GM23338 (cell line): ENCODE measurements around the gene C17orf100. TPM values are rescaled to one million over a fixed set of nuclear protein-coding genes. Genes with fewer than 3 reads are reported as not detected.

Source experiments
- ATAC-seq: fragments of 200-7000 bp; cut with Tn5 transposase; 3 replicates; pipeline ENCODE4 v1.9.1; 2020
- DNase-seq: peaks from one replicate; pipeline ENCODE4 v3.0.0-alpha.2; 2015; ENCODE audit warnings: low spot score
- H2AFZ ChIP-seq: fragments of 200-600 bp; sonication (generic); 2 replicates; pipeline ENCODE4 v1.8.0; 2016; ENCODE audit warnings: antibody characterized with exemption, mild to moderate bottlenecking, moderate library complexity
- H3F3A ChIP-seq: fragments of 200-600 bp; sonication (generic); replicated peaks from 2 replicates; pipeline ENCODE4 v1.8.0; 2017; ENCODE audit warnings: antibody characterized with exemption, mixed run types, low read depth
- H3K27ac ChIP-seq: fragments of 200-600 bp; sonication (generic); 2 replicates; pipeline ENCODE4 v1.6.1; 2016; ENCODE audit warnings: low read depth
- H3K27me3 ChIP-seq: fragments of 200-600 bp; sonication (generic); 2 replicates; pipeline ENCODE4 v1.8.0; 2016; ENCODE audit warnings: mild to moderate bottlenecking, mixed run types, moderate library complexity; ENCODE audit not compliant: insufficient read depth
- H3K36me3 ChIP-seq: fragments of 200-600 bp; sonication (generic); 2 replicates; pipeline ENCODE4 v1.8.0; 2016; ENCODE audit warnings: mild to moderate bottlenecking; ENCODE audit not compliant: insufficient read depth
- H3K4me1 ChIP-seq: fragments of 200-600 bp; sonication (generic); 2 replicates; pipeline ENCODE4 v1.8.0; 2016; ENCODE audit warnings: mild to moderate bottlenecking, moderate library complexity; ENCODE audit not compliant: insufficient read depth
- H3K4me2 ChIP-seq: fragments of 200-600 bp; sonication (generic); 2 replicates; pipeline ENCODE4 v1.7.1; 2017; ENCODE audit warnings: mixed run types
- H3K4me3 ChIP-seq: fragments of 200-600 bp; sonication (generic); 2 replicates; pipeline ENCODE4 v1.6.1; 2016; ENCODE audit warnings: mixed run types
- H3K79me2 ChIP-seq: fragments of 200-600 bp; sonication (generic); replicated peaks from 2 replicates; pipeline ENCODE4 v1.8.0; 2017; ENCODE audit warnings: mild to moderate bottlenecking; ENCODE audit not compliant: insufficient read depth
- H3K9me2 ChIP-seq: fragments of 200-600 bp; sonication (generic); 2 replicates; pipeline ENCODE4 v1.8.0; 2017; ENCODE audit not compliant: insufficient read depth
- H4K20me1 ChIP-seq: fragments of 200-600 bp; sonication (generic); replicated peaks from 2 replicates; pipeline ENCODE4 v1.8.0; 2017; ENCODE audit warnings: mild to moderate bottlenecking; ENCODE audit not compliant: insufficient read depth
- H3K27ac Mint-ChIP-seq: 2 replicates; pipeline ENCODE4 v1.8.0; 2020; ENCODE audit warnings: inconsistent platforms, mild to moderate bottlenecking, moderate library complexity, mixed read lengths
- H3K27me3 Mint-ChIP-seq: 3 replicates; pipeline ENCODE4 v1.8.0; 2022; ENCODE audit warnings: low read depth, mild to moderate bottlenecking, moderate library complexity, mixed read lengths, inconsistent platforms; ENCODE audit not compliant: insufficient read depth, poor library complexity
- H3K36me3 Mint-ChIP-seq: 3 replicates; pipeline ENCODE4 v1.8.0; 2021; ENCODE audit warnings: low read depth, mild to moderate bottlenecking, inconsistent platforms, moderate library complexity, mixed read lengths
- H3K4me1 Mint-ChIP-seq: 3 replicates; pipeline ENCODE4 v1.8.0; 2020; ENCODE audit warnings: mild to moderate bottlenecking, inconsistent platforms, mixed read lengths
- H3K4me3 Mint-ChIP-seq: 3 replicates; pipeline ENCODE4 v1.8.0; 2021; ENCODE audit warnings: moderate library complexity, mild to moderate bottlenecking, inconsistent platforms, mixed read lengths
- H3K9me3 Mint-ChIP-seq: 3 replicates; pipeline ENCODE4 v1.8.0; 2020; ENCODE audit warnings: moderate library complexity, mild to moderate bottlenecking, inconsistent platforms, mixed read lengths
- CREB1 ChIP-seq: fragments of 250-450 bp; sonication (Bioruptor Pico); IDR thresholded peaks from 2 replicates; pipeline ENCODE4 v1.5.0; 2020; ENCODE audit warnings: low read depth, mild to moderate bottlenecking, moderate library complexity
- EZH2 ChIP-seq: fragments of 200-600 bp; sonication (generic); IDR thresholded peaks from one replicate; pipeline ENCODE4 v1.8.0; 2017; ENCODE audit warnings: antibody characterized with exemption, mild to moderate bottlenecking, low read depth; ENCODE audit not compliant: unreplicated experiment
- EZH2phosphoT487 ChIP-seq: fragments of 200-600 bp; sonication (generic); IDR thresholded peaks from one replicate; pipeline ENCODE4 v1.8.1; 2018; ENCODE audit warnings: antibody characterized with exemption; ENCODE audit not compliant: unreplicated experiment
- JUNB ChIP-seq: IDR thresholded peaks from one replicate; pipeline ENCODE4 v1.6.1; 2016; ENCODE audit warnings: antibody characterized with exemption; ENCODE audit not compliant: unreplicated experiment
- NANOG ChIP-seq: IDR thresholded peaks from 2 replicates; pipeline ENCODE4 v1.6.1; 2016; ENCODE audit warnings: antibody characterized with exemption, borderline replicate concordance
- POLR2AphosphoS5 ChIP-seq: IDR thresholded peaks from 2 replicates; pipeline ENCODE4 v1.6.1; 2016; ENCODE audit warnings: antibody characterized with exemption, low read depth
- STAT1 ChIP-seq: IDR thresholded peaks from one replicate; pipeline ENCODE4 v1.6.1; 2016; ENCODE audit warnings: antibody characterized with exemption; ENCODE audit not compliant: unreplicated experiment
- ZNF114 ChIP-seq: fragments of 250-450 bp; sonication (Bioruptor Pico); IDR thresholded peaks from 2 replicates; pipeline ENCODE4 v1.5.0; 2020; ENCODE audit warnings: mild to moderate bottlenecking, moderate library complexity
- ZNF331 ChIP-seq: fragments of 250-450 bp; sonication (Bioruptor Pico); IDR thresholded peaks from 2 replicates; pipeline ENCODE4 v1.5.0; 2020; ENCODE audit warnings: low read depth, mild to moderate bottlenecking, moderate library complexity
- ZNF462 ChIP-seq: fragments of 250-450 bp; sonication (Bioruptor Pico); IDR thresholded peaks from 2 replicates; pipeline ENCODE4 v1.5.0; 2020; ENCODE audit warnings: mild to moderate bottlenecking, moderate library complexity
- polyA plus RNA-seq: library from polyadenylated mRNA; unstranded; fragments of >200 nt; fragmentation: Nextera tagmentation; extraction: Ambion mirVana; gene quantifications from 2 replicates; pipeline ENCODE4 v1.2.1, GENCODE V29; 2016
- total RNA-seq: library from RNA; depleted of rRNA; stranded (reverse); fragments of >200 nt; shearing (Covaris generic); gene quantifications from 2 replicates; pipeline ENCODE4 v1.2.3, GENCODE V29; 2014
- TF ChIP-seq, protein P1 (sequence below), 2 experiments: fragments of 200-600 bp in 1 of 2; sonication (generic) in 1 of 2; conservative IDR thresholded peaks; 2 replicates each; pipeline versions ENCODE4 v1.5.1 to v1.6.1; 2016 to 2017; ENCODE audit warnings: antibody characterized with exemption in 2 of 2, low read depth in 2 of 2, mild to moderate bottlenecking in 2 of 2, moderate library complexity in 1 of 2
- TF ChIP-seq, protein P2 (sequence below): IDR thresholded peaks from 2 replicates; pipeline ENCODE4 v1.6.1; 2016; ENCODE audit warnings: antibody characterized with exemption
- TF ChIP-seq, protein P3 (sequence below): IDR thresholded peaks from one replicate; pipeline ENCODE4 v1.6.1; 2018; ENCODE audit warnings: antibody characterized with exemption; ENCODE audit not compliant: unreplicated experiment

The C17orf100 gene
- total and polyA plus RNA-seq, 2 experiments from 2014 or later, result 2.7 to 3.9 TPM

DNA sequence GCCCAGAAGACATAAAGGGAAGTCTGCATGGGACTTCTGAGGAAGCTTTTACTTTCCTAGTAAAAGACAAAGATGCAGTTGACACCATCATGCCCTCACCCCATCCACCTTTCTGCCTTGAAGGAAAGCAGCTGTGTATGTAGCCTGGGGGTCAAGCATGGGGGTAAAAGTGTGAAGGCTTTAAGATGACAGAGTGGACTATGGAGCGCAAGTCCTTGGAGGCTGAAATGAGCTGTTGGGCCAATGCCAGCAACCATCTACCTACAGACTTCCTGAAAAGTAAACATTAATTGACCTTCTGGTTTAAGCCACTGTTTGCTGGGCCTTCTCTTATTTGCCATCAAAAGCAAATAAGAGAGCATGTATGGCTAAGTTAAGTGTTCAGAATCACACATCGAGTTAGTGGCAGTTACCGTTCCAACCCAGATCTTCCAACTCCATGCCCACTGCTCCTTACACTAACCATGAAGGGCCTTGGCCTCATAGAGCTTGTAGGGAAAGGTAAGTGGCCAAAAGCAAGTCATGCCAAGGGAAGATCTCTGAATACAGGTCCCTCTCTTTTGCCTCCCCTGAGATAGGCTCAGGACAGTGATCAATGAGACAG is 31.6 kb downstream of the C17orf100 start:
- Histone ChIP-seq H3K9me2 (no peaks in the 10 kb centered on the region), H4K20me1 (no peaks in the 10 kb centered on the region), H3K36me3 (no peaks in the 10 kb centered on the region), H3K27ac (no peak overlapping the region), H3F3A (no peaks in the 10 kb centered on the region), H3K4me2 (no peak overlapping the region), H3K27me3 (no peaks in the 10 kb centered on the region), H3K79me2 (no peaks in the 10 kb centered on the region), H3K4me3 (no peak overlapping the region), H2AFZ (no peak overlapping the region), H3K4me1 (no peaks in the 10 kb centered on the region)
- Mint-ChIP-seq H3K27ac (no peak overlapping the region), H3K27me3 (peaks cover 2% of the 10 kb centered on the region), H3K4me1 (peaks cover 3% of the 10 kb centered on the region; the same call in 1 of the 3 replicates), H3K4me3 (no peak overlapping the region), H3K9me3 (no peaks in the 10 kb centered on the region; the same call in 2 of the 3 replicates), H3K36me3 (no peaks in the 10 kb centered on the region)
- ATAC-seq (no peak), DNase-seq (no peak)
- TF ChIP-seq ZNF331 (CRISPR knock-in tag) (no peak), CREB1 (CRISPR knock-in tag) (no peak), POLR2AphosphoS5 (no peak), STAT1 (no peak), EZH2phosphoT487 (no peak), EZH2 (no peak), NANOG (no peak), ZNF462 (CRISPR knock-in tag) (no peak), JUNB (no peak), ZNF114 (CRISPR knock-in tag) (no peak)
- TF ChIP-seq, protein P1, sequence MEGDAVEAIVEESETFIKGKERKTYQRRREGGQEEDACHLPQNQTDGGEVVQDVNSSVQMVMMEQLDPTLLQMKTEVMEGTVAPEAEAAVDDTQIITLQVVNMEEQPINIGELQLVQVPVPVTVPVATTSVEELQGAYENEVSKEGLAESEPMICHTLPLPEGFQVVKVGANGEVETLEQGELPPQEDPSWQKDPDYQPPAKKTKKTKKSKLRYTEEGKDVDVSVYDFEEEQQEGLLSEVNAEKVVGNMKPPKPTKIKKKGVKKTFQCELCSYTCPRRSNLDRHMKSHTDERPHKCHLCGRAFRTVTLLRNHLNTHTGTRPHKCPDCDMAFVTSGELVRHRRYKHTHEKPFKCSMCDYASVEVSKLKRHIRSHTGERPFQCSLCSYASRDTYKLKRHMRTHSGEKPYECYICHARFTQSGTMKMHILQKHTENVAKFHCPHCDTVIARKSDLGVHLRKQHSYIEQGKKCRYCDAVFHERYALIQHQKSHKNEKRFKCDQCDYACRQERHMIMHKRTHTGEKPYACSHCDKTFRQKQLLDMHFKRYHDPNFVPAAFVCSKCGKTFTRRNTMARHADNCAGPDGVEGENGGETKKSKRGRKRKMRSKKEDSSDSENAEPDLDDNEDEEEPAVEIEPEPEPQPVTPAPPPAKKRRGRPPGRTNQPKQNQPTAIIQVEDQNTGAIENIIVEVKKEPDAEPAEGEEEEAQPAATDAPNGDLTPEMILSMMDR (conservative IDR thresholded peaks at IDR 0.05; ENCODE audit: low read depth in 2 of 2), result no peak
- TF ChIP-seq, protein P2, sequence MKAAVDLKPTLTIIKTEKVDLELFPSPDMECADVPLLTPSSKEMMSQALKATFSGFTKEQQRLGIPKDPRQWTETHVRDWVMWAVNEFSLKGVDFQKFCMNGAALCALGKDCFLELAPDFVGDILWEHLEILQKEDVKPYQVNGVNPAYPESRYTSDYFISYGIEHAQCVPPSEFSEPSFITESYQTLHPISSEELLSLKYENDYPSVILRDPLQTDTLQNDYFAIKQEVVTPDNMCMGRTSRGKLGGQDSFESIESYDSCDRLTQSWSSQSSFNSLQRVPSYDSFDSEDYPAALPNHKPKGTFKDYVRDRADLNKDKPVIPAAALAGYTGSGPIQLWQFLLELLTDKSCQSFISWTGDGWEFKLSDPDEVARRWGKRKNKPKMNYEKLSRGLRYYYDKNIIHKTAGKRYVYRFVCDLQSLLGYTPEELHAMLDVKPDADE, result no peak
- TF ChIP-seq, protein P3, sequence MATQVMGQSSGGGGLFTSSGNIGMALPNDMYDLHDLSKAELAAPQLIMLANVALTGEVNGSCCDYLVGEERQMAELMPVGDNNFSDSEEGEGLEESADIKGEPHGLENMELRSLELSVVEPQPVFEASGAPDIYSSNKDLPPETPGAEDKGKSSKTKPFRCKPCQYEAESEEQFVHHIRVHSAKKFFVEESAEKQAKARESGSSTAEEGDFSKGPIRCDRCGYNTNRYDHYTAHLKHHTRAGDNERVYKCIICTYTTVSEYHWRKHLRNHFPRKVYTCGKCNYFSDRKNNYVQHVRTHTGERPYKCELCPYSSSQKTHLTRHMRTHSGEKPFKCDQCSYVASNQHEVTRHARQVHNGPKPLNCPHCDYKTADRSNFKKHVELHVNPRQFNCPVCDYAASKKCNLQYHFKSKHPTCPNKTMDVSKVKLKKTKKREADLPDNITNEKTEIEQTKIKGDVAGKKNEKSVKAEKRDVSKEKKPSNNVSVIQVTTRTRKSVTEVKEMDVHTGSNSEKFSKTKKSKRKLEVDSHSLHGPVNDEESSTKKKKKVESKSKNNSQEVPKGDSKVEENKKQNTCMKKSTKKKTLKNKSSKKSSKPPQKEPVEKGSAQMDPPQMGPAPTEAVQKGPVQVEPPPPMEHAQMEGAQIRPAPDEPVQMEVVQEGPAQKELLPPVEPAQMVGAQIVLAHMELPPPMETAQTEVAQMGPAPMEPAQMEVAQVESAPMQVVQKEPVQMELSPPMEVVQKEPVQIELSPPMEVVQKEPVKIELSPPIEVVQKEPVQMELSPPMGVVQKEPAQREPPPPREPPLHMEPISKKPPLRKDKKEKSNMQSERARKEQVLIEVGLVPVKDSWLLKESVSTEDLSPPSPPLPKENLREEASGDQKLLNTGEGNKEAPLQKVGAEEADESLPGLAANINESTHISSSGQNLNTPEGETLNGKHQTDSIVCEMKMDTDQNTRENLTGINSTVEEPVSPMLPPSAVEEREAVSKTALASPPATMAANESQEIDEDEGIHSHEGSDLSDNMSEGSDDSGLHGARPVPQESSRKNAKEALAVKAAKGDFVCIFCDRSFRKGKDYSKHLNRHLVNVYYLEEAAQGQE, result no peak
